ENCODE measurements around the gene PCCB.
"Not testable (repeated sequence)": the region's sequence is repeated elsewhere in the genome, so short reads cannot be mapped to it uniquely, and the experiment has no call there.

The PCCB gene

GRCh38 chr3:136329593-136329992 is 79.5 kb downstream of the PCCB start:
- H3K36me3 ChIP-seq (ENCODE audit: insufficient read depth, low read depth, low read length), result peaks cover 57% of the 10 kb centered on the region
- no peaks in the 10 kb centered on the region for H3K27me3 ChIP-seq (ENCODE audit: insufficient read depth, low read length)
- H3K4me3 ChIP-seq (ENCODE audit: low read length), result no peak overlapping the region
- no peaks in the 10 kb centered on the region for H3K9me3 ChIP-seq (ENCODE audit: insufficient read depth, low read depth, low read length)
- no peak overlapping the region for H3K9ac ChIP-seq (ENCODE audit: low read depth, low read length)
- H3K27ac ChIP-seq (ENCODE audit: low read length), result no peak overlapping the region
- no peaks in the 10 kb centered on the region for H3K4me1 ChIP-seq (ENCODE audit: insufficient read depth, low read length)

- peaks cover 67% of the 10 kb centered on the region for H3K36me3 ChIP-seq (ENCODE audit: insufficient read depth, low read depth, low read length)
- H3K9me3 ChIP-seq (ENCODE audit: insufficient read depth, low read depth, low read length), result no peaks in the 10 kb centered on the region
- no peak overlapping the region for H3K27ac ChIP-seq (ENCODE audit: low read length)
- H3K9ac ChIP-seq (ENCODE audit: low read depth, low read length), result no peak overlapping the region
- no peaks in the 10 kb centered on the region for H3K4me1 ChIP-seq (ENCODE audit: insufficient read depth, low read length)
- no peaks in the 10 kb centered on the region for H3K27me3 ChIP-seq (ENCODE audit: insufficient read depth, low read length)
- no peak overlapping the region for H3K4me3 ChIP-seq (ENCODE audit: low read length)
These were observed 80.8 kb downstream of the PCCB start for GRCh38 chr3:136330900-136331299.

GRCh38 chr3:136332302-136332701 is 82.2 kb downstream of the PCCB start:
- H3K4me3 ChIP-seq (ENCODE audit: low read length), result no peak overlapping the region
- no peak overlapping the region for H3K27ac ChIP-seq (ENCODE audit: low read length)
- no peak overlapping the region for H3K9ac ChIP-seq (ENCODE audit: low read depth, low read length)
- peaks cover 69% of the 10 kb centered on the region for H3K36me3 ChIP-seq (ENCODE audit: insufficient read depth, low read depth, low read length)
- no peaks in the 10 kb centered on the region for H3K27me3 ChIP-seq (ENCODE audit: insufficient read depth, low read length)
- H3K9me3 ChIP-seq (ENCODE audit: insufficient read depth, low read depth, low read length), result no peaks in the 10 kb centered on the region
- H3K4me1 ChIP-seq (ENCODE audit: insufficient read depth, low read length), result no peaks in the 10 kb centered on the region

DNA sequence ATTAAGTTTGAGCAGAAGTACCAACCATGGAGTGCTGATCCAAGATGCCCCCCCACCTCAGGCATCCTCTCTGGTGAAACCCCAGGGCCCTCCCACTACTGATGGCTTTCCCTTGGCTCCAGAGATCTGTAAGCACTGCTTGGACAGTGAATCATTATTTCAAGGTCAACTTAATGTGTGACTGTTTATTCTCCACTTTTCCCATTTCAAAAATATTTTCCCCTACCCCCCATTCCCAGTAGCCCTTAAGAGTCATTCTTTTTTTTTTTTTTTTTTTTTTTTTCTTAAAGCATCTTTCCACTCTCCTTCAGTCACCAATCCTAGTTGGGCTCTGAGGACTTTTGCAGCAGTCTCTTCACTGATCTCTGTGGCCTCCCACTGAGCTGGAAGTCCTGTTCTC is 82.6 kb downstream of the PCCB start:
- Histone ChIP-seq H3K4me3 (ENCODE audit: low read length) (no peak overlapping the region), H3K9me3 (ENCODE audit: insufficient read depth, low read depth, low read length) (no peaks in the 10 kb centered on the region), H3K36me3 (ENCODE audit: insufficient read depth, low read depth, low read length) (peaks cover 69% of the 10 kb centered on the region), H3K27ac (ENCODE audit: low read length) (no peak overlapping the region), H3K4me1 (ENCODE audit: insufficient read depth, low read length) (no peaks in the 10 kb centered on the region), H3K27me3 (ENCODE audit: insufficient read depth, low read length) (no peaks in the 10 kb centered on the region), H3K9ac (ENCODE audit: low read depth, low read length) (no peak overlapping the region)

DNA sequence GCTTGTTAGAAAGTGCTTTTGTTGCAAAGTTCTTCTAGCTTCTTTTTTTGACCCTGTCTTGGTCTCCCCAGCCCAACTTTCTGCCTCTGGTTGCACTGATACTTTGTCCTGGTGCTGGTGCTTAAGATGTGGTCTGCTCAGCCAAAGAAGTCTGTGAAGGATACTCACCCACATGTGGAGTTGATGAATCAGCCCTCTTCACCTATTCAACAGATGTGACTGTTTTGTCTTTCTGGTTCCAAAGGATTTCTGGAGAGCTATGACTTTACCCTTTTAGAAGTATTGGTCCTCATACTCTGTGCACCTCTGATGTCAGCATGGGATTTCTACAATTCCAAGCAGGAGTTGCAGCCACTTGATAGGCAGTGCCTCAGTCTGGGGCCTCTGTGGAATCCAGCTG is 84.1 kb downstream of the PCCB start:
- no peak overlapping the region for H3K27ac ChIP-seq (ENCODE audit: low read length)
- H3K9ac ChIP-seq (ENCODE audit: low read depth, low read length), result no peak overlapping the region
- H3K9me3 ChIP-seq (ENCODE audit: insufficient read depth, low read depth, low read length), result no peaks in the 10 kb centered on the region
- peaks cover 67% of the 10 kb centered on the region for H3K36me3 ChIP-seq (ENCODE audit: insufficient read depth, low read depth, low read length)
- no peaks in the 10 kb centered on the region for H3K4me1 ChIP-seq (ENCODE audit: insufficient read depth, low read length)
- no peaks in the 10 kb centered on the region for H3K27me3 ChIP-seq (ENCODE audit: insufficient read depth, low read length)
- H3K4me3 ChIP-seq (ENCODE audit: low read length), result no peak overlapping the region

GRCh38 chr3:136334726-136335125 is 84.6 kb downstream of the PCCB start:
- H3K4me3 ChIP-seq (ENCODE audit: low read length); H3K9me3 ChIP-seq (ENCODE audit: insufficient read depth, low read depth, low read length); H3K9ac ChIP-seq (ENCODE audit: low read depth, low read length); H3K27ac ChIP-seq (ENCODE audit: low read length); H3K27me3 ChIP-seq (ENCODE audit: insufficient read depth, low read length); H3K4me1 ChIP-seq (ENCODE audit: insufficient read depth, low read length): not testable (repeated sequence)
- peaks cover 66% of the 10 kb centered on the region for H3K36me3 ChIP-seq (ENCODE audit: insufficient read depth, low read depth, low read length)

- Histone ChIP-seq H3K27ac (ENCODE audit: low read length) (no peak overlapping the region), H3K4me1 (ENCODE audit: insufficient read depth, low read length) (no peaks in the 10 kb centered on the region), H3K9me3 (ENCODE audit: insufficient read depth, low read depth, low read length) (no peaks in the 10 kb centered on the region), H3K4me3 (ENCODE audit: low read length) (no peak overlapping the region), H3K36me3 (ENCODE audit: insufficient read depth, low read depth, low read length) (peaks cover 68% of the 10 kb centered on the region), H3K9ac (ENCODE audit: low read depth, low read length) (no peak overlapping the region), H3K27me3 (ENCODE audit: insufficient read depth, low read length) (no peaks in the 10 kb centered on the region)
These were observed 86.4 kb downstream of the PCCB start for GRCh38 chr3:136336329-136337100.

GRCh38 chr3:136343446-136343845 is 93.3 kb downstream of the PCCB start:
- no peak overlapping the region for H3K9ac ChIP-seq (ENCODE audit: low read depth, low read length)
- H3K27me3 ChIP-seq (ENCODE audit: insufficient read depth, low read length), result no peaks in the 10 kb centered on the region
- H3K36me3 ChIP-seq (ENCODE audit: insufficient read depth, low read depth, low read length), result peaks cover 29% of the 10 kb centered on the region; the same call in 1 of the 2 replicates
- no peaks in the 10 kb centered on the region for H3K4me1 ChIP-seq (ENCODE audit: insufficient read depth, low read length)
- H3K9me3 ChIP-seq (ENCODE audit: insufficient read depth, low read depth, low read length), result no peaks in the 10 kb centered on the region
- H3K4me3 ChIP-seq (ENCODE audit: low read length), result no peak overlapping the region
- no peak overlapping the region for H3K27ac ChIP-seq (ENCODE audit: low read length)

DNA sequence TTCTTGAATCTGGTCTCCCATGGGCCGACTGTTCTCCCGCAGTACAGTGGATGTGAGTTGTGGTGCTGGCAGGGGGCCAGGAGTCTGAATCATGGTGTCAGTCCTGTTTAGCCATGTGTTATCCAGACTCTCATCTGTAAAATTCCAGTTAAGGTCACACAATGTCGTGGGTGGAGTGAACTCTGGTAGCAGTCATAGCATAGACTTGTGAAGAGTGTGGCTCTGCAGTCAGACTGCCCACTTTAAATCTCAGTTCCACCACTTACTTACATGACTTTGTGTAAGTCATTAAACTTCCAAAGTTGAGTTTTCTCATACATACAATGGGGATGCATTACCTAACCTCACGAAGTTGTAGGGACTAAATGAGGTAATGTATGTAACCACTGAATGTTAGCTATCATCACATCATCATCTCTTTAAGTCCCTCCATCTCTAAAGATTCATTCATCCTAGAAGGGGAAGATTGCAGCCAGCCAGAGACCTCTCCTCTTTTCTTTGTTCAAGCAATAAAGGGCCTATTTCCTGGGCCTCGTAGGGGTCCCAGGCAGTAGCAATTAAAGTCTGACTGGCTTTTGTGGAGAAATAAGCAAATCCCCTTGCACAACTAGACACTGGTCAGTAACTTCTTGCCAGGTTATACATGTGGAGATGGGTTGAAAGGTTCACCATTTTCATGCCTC is 93.9 kb downstream of the PCCB start:
- Histone ChIP-seq H3K27me3 (ENCODE audit: insufficient read depth, low read length) (no peaks in the 10 kb centered on the region), H3K27ac (ENCODE audit: low read length) (no peak overlapping the region), H3K9me3 (ENCODE audit: insufficient read depth, low read depth, low read length) (no peaks in the 10 kb centered on the region), H3K36me3 (ENCODE audit: insufficient read depth, low read depth, low read length) (peaks cover 31% of the 10 kb centered on the region), H3K4me3 (ENCODE audit: low read length) (no peak overlapping the region), H3K4me1 (ENCODE audit: insufficient read depth, low read length) (no peaks in the 10 kb centered on the region), H3K9ac (ENCODE audit: low read depth, low read length) (no peak overlapping the region)

DNA sequence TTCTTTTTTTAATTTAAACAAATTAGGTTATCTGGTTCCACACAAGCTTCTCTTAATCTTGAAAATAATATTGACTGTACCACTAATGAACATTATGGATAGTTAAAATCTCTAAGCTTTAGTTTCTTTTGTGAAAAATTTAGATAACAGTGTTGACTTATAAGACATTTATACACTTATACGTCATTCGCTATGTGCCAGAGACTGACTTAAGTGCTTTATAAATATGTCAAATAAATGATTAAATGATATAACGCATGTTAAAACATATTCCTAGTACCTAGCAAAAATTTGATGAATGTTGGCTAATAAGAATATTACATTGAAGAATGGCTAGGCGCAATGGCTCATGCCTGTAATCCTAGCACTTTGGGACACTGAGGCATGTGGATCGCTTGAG is 96.3 kb downstream of the PCCB start:
- Histone ChIP-seq H3K4me1 (ENCODE audit: insufficient read depth, low read length) (no peaks in the 10 kb centered on the region), H3K4me3 (ENCODE audit: low read length) (no peak overlapping the region), H3K27me3 (ENCODE audit: insufficient read depth, low read length) (no peaks in the 10 kb centered on the region), H3K9me3 (ENCODE audit: insufficient read depth, low read depth, low read length) (no peaks in the 10 kb centered on the region), H3K9ac (ENCODE audit: low read depth, low read length) (no peak overlapping the region), H3K27ac (ENCODE audit: low read length) (no peak overlapping the region), H3K36me3 (ENCODE audit: insufficient read depth, low read depth, low read length) (peaks cover 24% of the 10 kb centered on the region)

GRCh38 chr3:136350132-136350531 is 100.0 kb downstream of the PCCB start:
- H3K36me3 ChIP-seq (ENCODE audit: insufficient read depth, low read depth, low read length), result peaks cover 18% of the 10 kb centered on the region

DNA sequence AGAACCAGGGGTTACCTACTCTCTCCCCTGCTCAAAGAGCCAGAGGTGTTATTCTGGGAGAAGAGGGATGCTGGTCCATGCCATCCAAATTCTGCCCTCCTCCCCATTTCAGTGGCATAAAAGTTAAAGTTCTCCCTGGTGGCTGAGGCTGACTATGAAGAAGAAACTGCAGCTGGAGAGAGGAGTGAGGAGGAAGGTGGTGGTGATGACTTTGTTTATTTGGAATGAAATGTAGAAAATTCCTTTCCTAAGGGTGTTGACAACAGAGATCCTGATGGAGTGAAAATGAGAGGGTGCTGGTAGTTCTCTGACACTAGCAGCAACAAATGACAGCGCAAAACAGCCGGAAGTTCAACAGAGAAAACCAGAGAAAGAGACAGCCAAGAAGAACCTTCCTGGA is 100.4 kb downstream of the PCCB start:
- Histone ChIP-seq H3K27ac (ENCODE audit: low read length) (no peak overlapping the region), H3K9ac (ENCODE audit: low read depth, low read length) (no peak overlapping the region), H3K4me1 (ENCODE audit: insufficient read depth, low read length) (no peaks in the 10 kb centered on the region), H3K27me3 (ENCODE audit: insufficient read depth, low read length) (no peaks in the 10 kb centered on the region), H3K36me3 (ENCODE audit: insufficient read depth, low read depth, low read length) (peaks cover 18% of the 10 kb centered on the region), H3K4me3 (ENCODE audit: low read length) (no peak overlapping the region), H3K9me3 (ENCODE audit: insufficient read depth, low read depth, low read length) (no peaks in the 10 kb centered on the region)

More at GRCh38 chr3:136350132-136350531, 100.0 kb downstream of the PCCB start:
- no peaks in the 10 kb centered on the region for H3K27me3 ChIP-seq (ENCODE audit: insufficient read depth, low read length)
- H3K4me1 ChIP-seq (ENCODE audit: insufficient read depth, low read length), result no peaks in the 10 kb centered on the region
- no peak overlapping the region for H3K9ac ChIP-seq (ENCODE audit: low read depth, low read length)
- no peak overlapping the region for H3K4me3 ChIP-seq (ENCODE audit: low read length)
- H3K27ac ChIP-seq (ENCODE audit: low read length), result no peak overlapping the region
- H3K9me3 ChIP-seq (ENCODE audit: insufficient read depth, low read depth, low read length), result no peaks in the 10 kb centered on the region
